ENCODE results near the gene SMTNL1.
A peak's percentile ranks its signal among the peaks of the same experiment; 100 is the strongest.

The SMTNL1 gene

DNA sequence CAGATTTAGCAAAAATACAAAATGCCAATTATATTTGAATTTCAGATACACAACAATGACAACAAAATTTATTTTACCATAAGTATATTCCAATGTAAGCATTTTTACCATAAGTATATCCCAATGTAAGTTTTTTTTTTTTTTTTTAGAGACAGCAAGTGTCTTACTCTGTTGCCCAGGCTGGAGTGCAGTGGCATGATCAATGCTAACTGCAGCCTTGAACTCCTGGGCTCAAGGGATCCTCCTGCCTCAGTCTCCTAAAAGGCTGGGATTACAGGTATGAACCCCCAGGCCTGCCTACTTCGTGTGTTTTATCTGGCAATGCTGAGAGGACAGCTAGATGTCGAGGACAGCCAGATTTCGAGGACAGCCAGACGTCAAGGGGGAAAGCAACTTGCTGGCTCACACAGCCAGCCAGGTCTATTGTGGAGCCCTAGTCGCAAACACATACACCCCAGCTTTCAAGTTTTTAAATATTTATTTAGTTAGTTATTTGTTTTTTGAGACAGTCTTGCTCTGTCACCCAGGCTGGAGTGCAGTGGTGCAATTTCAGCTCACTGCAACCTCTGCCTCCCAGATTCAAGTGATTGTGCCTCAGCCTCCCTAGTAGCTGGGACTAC, 59.0 kb downstream of the SMTNL1 start:
- WGBS (ENCODE audit: extremely low coverage, insufficient coverage, low lambda C conversion rate), result no CpG with 5 or more reads among the region's 5 CpGs
- no peak overlapping the region for H3K4ac ChIP-seq (ENCODE audit: low read depth, low read length)
- no peak overlapping the region for H3K9ac ChIP-seq (ENCODE audit: low read length)
- H2BK120ac ChIP-seq (ENCODE audit: low read depth, low read length), result no peak overlapping the region
- no peak overlapping the region for H3K4me3 ChIP-seq (ENCODE audit: low read length)
- H3K79me1 ChIP-seq (ENCODE audit: low read length), result no peaks in the 10 kb centered on the region
- peaks cover 10% of the 10 kb centered on the region for H3K4me1 ChIP-seq (ENCODE audit: control insufficient read depth, low read depth, low read length)
- H3K4me2 ChIP-seq (ENCODE audit: low read length), result no peak overlapping the region
- no peak for DNase-seq
- no peaks in the 10 kb centered on the region for H3K79me2 ChIP-seq (ENCODE audit: control insufficient read depth, insufficient read depth, low read length)
- H3K23ac ChIP-seq (ENCODE audit: low read length), result no peak overlapping the region
- no peak overlapping the region for H3K18ac ChIP-seq (ENCODE audit: low read length)
- H3K36me3 ChIP-seq (ENCODE audit: control insufficient read depth, insufficient read depth, low read length), result no peaks in the 10 kb centered on the region
- H3K27ac ChIP-seq (ENCODE audit: low read depth, low read length), result no peak overlapping the region
- no peak overlapping the region for H2AK5ac ChIP-seq (ENCODE audit: low read length)
- no peak overlapping the region for H4K5ac ChIP-seq (ENCODE audit: low read length)
- H2BK5ac ChIP-seq (ENCODE audit: low read length), result no peak overlapping the region
- H3K56ac ChIP-seq (ENCODE audit: low read length), result no peak overlapping the region
- no peak overlapping the region for H4K8ac ChIP-seq (ENCODE audit: low read depth, low read length)
- no peak overlapping the region for H2BK15ac ChIP-seq (replicated peaks; ENCODE audit: low read depth)
- no peaks in the 10 kb centered on the region for H3K27me3 ChIP-seq (ENCODE audit: insufficient read depth, low read length, poor library complexity)

DNA sequence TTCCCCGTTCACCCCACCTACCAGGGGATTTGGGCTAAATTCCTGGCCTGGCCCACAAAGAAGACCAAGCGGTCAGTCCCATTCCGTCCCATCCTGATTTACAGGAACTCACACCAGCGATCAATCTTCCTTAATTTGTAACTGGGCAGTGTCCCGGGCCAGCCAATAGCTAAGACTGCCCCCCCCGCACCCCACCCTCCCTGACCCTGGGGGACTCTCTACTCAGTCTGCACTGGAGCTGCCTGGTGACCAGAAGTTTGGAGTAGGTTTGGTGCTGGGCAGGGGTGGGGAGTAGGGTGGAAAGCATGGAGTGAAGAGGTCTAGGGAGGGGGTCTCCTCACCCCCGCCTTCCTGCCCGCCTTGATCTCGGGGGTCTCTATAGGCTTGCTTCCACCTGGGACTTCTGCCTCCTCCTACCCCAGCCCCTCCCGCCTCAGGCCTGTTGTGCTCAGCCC, 60.1 kb downstream of the SMTNL1 start, which contains the start of gene SERPING1:
TSS of gene SERPING1 (plus strand) at position 225 of the 455 bp plus-strand sequence. CDS start 586 bp downstream, outside the sequence.
- H4K5ac ChIP-seq (ENCODE audit: low read length), result peak within 1 kb of the TSS; percentile 86
- no peaks in the 10 kb centered on the region for H3K36me3 ChIP-seq (ENCODE audit: control insufficient read depth, insufficient read depth, low read length)
- H3K23ac ChIP-seq (ENCODE audit: low read length), result no peak within 1 kb of the TSS
- peak within 1 kb of the TSS; percentile 71 for H3K9ac ChIP-seq (ENCODE audit: low read length)
- no peak within 1 kb of the TSS for H4K8ac ChIP-seq (ENCODE audit: low read depth, low read length)
- peak within 1 kb of the TSS; percentile 76 for H3K4ac ChIP-seq (ENCODE audit: low read depth, low read length)
- peak within 1 kb of the TSS; percentile 60 for H2AK5ac ChIP-seq (ENCODE audit: low read length)
- peak within 1 kb of the TSS; percentile 62 for H2BK5ac ChIP-seq (ENCODE audit: low read length)
- H2BK15ac ChIP-seq (replicated peaks; ENCODE audit: low read depth), result no peak within 1 kb of the TSS
- peak within 1 kb of the TSS; percentile 67 for H3K27ac ChIP-seq (ENCODE audit: low read depth, low read length)
- WGBS (ENCODE audit: extremely low coverage, insufficient coverage, low lambda C conversion rate), result no CpG with 5 or more reads among the region's 10 CpGs
- DNase-seq, result no peak
- peak within 1 kb of the TSS; percentile 61 for H3K4me2 ChIP-seq (ENCODE audit: low read length)
- peak within 1 kb of the TSS; percentile 54 for H2BK120ac ChIP-seq (ENCODE audit: low read depth, low read length)
- peak within 1 kb of the TSS; percentile 93 for H3K18ac ChIP-seq (ENCODE audit: low read length)
- H3K79me2 ChIP-seq (ENCODE audit: control insufficient read depth, insufficient read depth, low read length), result no peaks in the 10 kb centered on the region
- H3K79me1 ChIP-seq (ENCODE audit: low read length), result no peaks in the 10 kb centered on the region
- peaks cover 10% of the 10 kb centered on the region for H3K4me1 ChIP-seq (ENCODE audit: control insufficient read depth, low read depth, low read length)
- peak within 1 kb of the TSS; percentile 90 for H3K56ac ChIP-seq (ENCODE audit: low read length)
- H3K27me3 ChIP-seq (ENCODE audit: insufficient read depth, low read length, poor library complexity), result no peaks in the 10 kb centered on the region
- H3K4me3 ChIP-seq (ENCODE audit: low read length), result peak within 1 kb of the TSS; percentile 30

DNA sequence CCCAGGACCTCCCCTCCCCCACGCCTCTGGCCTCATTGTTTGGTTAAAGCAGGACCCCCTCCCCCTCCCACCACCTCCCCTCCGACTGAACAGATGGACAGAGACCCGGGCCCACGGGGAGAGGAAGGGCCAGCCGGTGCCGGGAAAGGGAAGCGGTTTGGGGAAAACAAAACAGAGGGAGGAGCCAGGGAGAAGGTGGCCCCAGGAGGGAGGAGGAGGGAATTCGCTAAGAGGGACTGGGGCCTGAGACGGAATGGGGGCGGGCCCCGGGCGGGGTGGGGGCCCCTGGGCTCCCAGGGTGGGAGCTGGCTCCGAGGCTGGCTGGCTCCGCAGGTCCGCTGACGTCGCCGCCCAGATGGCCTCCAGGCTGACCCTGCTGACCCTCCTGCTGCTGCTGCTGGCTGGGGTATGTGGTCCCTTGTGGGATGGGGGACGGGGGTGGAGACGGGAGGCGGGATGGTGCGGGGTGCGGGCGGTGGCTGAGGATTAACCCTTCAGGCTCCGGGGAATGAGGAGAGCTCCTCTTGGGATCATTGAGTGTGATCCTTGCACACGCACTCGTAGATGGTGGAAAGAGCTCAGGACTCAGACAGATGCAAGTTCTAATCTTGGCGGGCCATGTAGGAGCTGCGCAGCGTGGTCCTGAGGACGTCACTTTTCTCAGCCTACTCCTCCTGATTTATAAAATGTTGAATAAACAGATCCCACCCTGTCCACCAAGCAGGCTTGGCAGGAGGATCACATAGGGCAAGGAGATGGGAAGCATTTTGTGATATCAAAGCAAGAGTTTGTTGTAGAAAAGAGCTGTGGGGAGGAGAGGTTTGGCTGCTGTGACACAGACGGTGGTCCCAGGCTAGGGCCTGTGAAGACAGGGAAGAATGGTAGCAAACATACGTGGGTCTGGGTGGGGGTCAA, 60.8 kb downstream of the SMTNL1 start:
- H3K23ac ChIP-seq (ENCODE audit: low read length), result no peak overlapping the region
- H3K27ac ChIP-seq (ENCODE audit: low read depth, low read length), result peak overlapping the region; percentile 67
- H3K18ac ChIP-seq (ENCODE audit: low read length), result peak overlapping the region; percentile 93
- peak overlapping the region; percentile 54 for H2BK120ac ChIP-seq (ENCODE audit: low read depth, low read length)
- peak overlapping the region; percentile 30 for H3K4me3 ChIP-seq (ENCODE audit: low read length)
- peak; percentile 92 for DNase-seq
- no CpG with 5 or more reads among the region's 33 CpGs for WGBS (ENCODE audit: extremely low coverage, insufficient coverage, low lambda C conversion rate)
- peak overlapping the region; percentile 61 for H3K4me2 ChIP-seq (ENCODE audit: low read length)
- H3K36me3 ChIP-seq (ENCODE audit: control insufficient read depth, insufficient read depth, low read length), result no peaks in the 10 kb centered on the region
- peaks cover 10% of the 10 kb centered on the region for H3K4me1 ChIP-seq (ENCODE audit: control insufficient read depth, low read depth, low read length)
- no peak overlapping the region for H2BK15ac ChIP-seq (replicated peaks; ENCODE audit: low read depth)
- no peaks in the 10 kb centered on the region for H3K79me1 ChIP-seq (ENCODE audit: low read length)
- no peak overlapping the region for H2BK5ac ChIP-seq (ENCODE audit: low read length)
- H3K9ac ChIP-seq (ENCODE audit: low read length), result peak overlapping the region; percentile 71
- H3K4ac ChIP-seq (ENCODE audit: low read depth, low read length), result peak overlapping the region; percentile 76
- H3K56ac ChIP-seq (ENCODE audit: low read length), result peak overlapping the region; percentile 90
- H4K8ac ChIP-seq (ENCODE audit: low read depth, low read length), result no peak overlapping the region
- no peaks in the 10 kb centered on the region for H3K27me3 ChIP-seq (ENCODE audit: insufficient read depth, low read length, poor library complexity)
- no peak overlapping the region for H4K5ac ChIP-seq (ENCODE audit: low read length)
- no peaks in the 10 kb centered on the region for H3K79me2 ChIP-seq (ENCODE audit: control insufficient read depth, insufficient read depth, low read length)
- H2AK5ac ChIP-seq (ENCODE audit: low read length), result peak overlapping the region; percentile 11

DNA sequence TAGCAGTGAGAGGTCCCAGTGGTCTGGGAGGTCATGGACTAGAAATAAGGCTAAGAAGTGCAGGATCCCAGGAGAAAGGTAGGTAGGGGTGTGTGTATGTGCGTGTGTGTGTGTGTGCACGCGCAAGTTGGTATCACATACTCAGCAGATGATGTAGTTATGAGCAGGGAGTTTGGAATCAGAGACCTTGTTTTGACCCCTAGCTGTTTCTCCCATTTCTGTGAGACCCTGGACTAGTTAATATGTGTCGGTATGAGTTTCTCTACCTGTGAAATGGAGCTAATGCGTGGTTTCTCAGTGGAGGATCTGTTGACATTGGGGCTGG, 61.4 kb downstream of the SMTNL1 start:
- Histone ChIP-seq H3K56ac (ENCODE audit: low read length) (peak overlapping the region; percentile 3), H3K36me3 (ENCODE audit: control insufficient read depth, insufficient read depth, low read length) (no peaks in the 10 kb centered on the region), H3K9ac (ENCODE audit: low read length) (peak overlapping the region; percentile 71), H3K4me1 (ENCODE audit: control insufficient read depth, low read depth, low read length) (peaks cover 10% of the 10 kb centered on the region), H4K8ac (ENCODE audit: low read depth, low read length) (no peak overlapping the region), H3K27me3 (ENCODE audit: insufficient read depth, low read length, poor library complexity) (no peaks in the 10 kb centered on the region), H3K79me2 (ENCODE audit: control insufficient read depth, insufficient read depth, low read length) (no peaks in the 10 kb centered on the region), H3K4ac (ENCODE audit: low read depth, low read length) (peak overlapping the region; percentile 6), H2BK120ac (ENCODE audit: low read depth, low read length) (no peak overlapping the region), H2BK5ac (ENCODE audit: low read length) (no peak overlapping the region), H3K79me1 (ENCODE audit: low read length) (no peaks in the 10 kb centered on the region), H3K27ac (ENCODE audit: low read depth, low read length) (no peak overlapping the region), H3K18ac (ENCODE audit: low read length) (peak overlapping the region; percentile 93), H3K23ac (ENCODE audit: low read length) (no peak overlapping the region), H4K5ac (ENCODE audit: low read length) (no peak overlapping the region), H2AK5ac (ENCODE audit: low read length) (peak overlapping the region; percentile 11), H3K4me3 (ENCODE audit: low read length) (no peak overlapping the region), H2BK15ac (replicated peaks; ENCODE audit: low read depth) (no peak overlapping the region), H3K4me2 (ENCODE audit: low read length) (peak overlapping the region; percentile 0)
- DNase-seq, result peak; percentile 8
- WGBS (ENCODE audit: extremely low coverage, insufficient coverage, low lambda C conversion rate), result no CpG with 5 or more reads among the region's 5 CpGs

DNA sequence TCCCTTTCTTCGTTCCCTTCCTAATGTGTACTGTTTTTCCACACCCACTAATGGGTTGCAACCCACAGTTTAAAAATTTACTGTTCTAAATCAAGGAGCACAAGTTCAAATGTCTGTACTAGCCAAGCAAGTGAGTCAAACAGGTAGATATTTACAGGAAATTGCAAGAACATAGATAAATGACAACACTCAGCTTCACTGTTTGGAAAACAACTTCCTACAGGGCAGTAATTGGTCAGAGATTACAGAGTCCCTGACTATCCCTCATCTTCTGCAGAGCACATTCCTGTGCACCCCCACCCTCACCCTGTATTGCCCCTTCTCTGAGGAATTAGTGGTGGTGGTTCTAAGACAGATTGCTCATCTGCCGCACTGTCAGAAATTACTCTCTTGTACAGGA, 62.0 kb downstream of the SMTNL1 start:
- no CpG with 5 or more reads among the region's 2 CpGs for WGBS (ENCODE audit: extremely low coverage, insufficient coverage, low lambda C conversion rate)
- no peaks in the 10 kb centered on the region for H3K79me1 ChIP-seq (ENCODE audit: low read length)
- H2BK120ac ChIP-seq (ENCODE audit: low read depth, low read length), result no peak overlapping the region
- H2BK15ac ChIP-seq (replicated peaks; ENCODE audit: low read depth), result no peak overlapping the region
- no peaks in the 10 kb centered on the region for H3K36me3 ChIP-seq (ENCODE audit: control insufficient read depth, insufficient read depth, low read length)
- H3K79me2 ChIP-seq (ENCODE audit: control insufficient read depth, insufficient read depth, low read length), result no peaks in the 10 kb centered on the region
- no peak overlapping the region for H3K4me2 ChIP-seq (ENCODE audit: low read length)
- no peak overlapping the region for H3K4ac ChIP-seq (ENCODE audit: low read depth, low read length)
- no peak overlapping the region for H2BK5ac ChIP-seq (ENCODE audit: low read length)
- no peak overlapping the region for H3K18ac ChIP-seq (ENCODE audit: low read length)
- no peak overlapping the region for H2AK5ac ChIP-seq (ENCODE audit: low read length)
- no peak overlapping the region for H4K5ac ChIP-seq (ENCODE audit: low read length)
- H3K27ac ChIP-seq (ENCODE audit: low read depth, low read length), result no peak overlapping the region
- no peak overlapping the region for H3K23ac ChIP-seq (ENCODE audit: low read length)
- H3K4me1 ChIP-seq (ENCODE audit: control insufficient read depth, low read depth, low read length), result peaks cover 10% of the 10 kb centered on the region
- H3K27me3 ChIP-seq (ENCODE audit: insufficient read depth, low read length, poor library complexity), result no peaks in the 10 kb centered on the region
- H3K56ac ChIP-seq (ENCODE audit: low read length), result no peak overlapping the region
- peak; percentile 27 for DNase-seq
- H3K4me3 ChIP-seq (ENCODE audit: low read length), result no peak overlapping the region
- no peak overlapping the region for H4K8ac ChIP-seq (ENCODE audit: low read depth, low read length)
- no peak overlapping the region for H3K9ac ChIP-seq (ENCODE audit: low read length)

Measured in mesendoderm (in vitro differentiated cells).